WERI-Rb-1 (cell line): ENCODE measurements around the gene ANO2.

Source experiments
- DNase-seq: peaks from one replicate; pipeline ENCODE4 v3.0.0-alpha.2; 2020
- H3K27ac ChIP-seq: fragments of 250-450 bp; sonication (Bioruptor Pico); 2 replicates; pipeline ENCODE4 v1.5.1; 2020; ENCODE audit warnings: mild to moderate bottlenecking, moderate library complexity
- H3K27me3 ChIP-seq: fragments of 250-450 bp; sonication (Bioruptor Pico); 2 replicates; pipeline ENCODE4 v1.5.1; 2021; ENCODE audit warnings: mild to moderate bottlenecking, low read depth, moderate library complexity; ENCODE audit not compliant: insufficient read depth, severe bottlenecking
- H3K36me3 ChIP-seq: fragments of 250-450 bp; sonication (Bioruptor Pico); 2 replicates; pipeline ENCODE4 v1.5.1; 2020; ENCODE audit warnings: mild to moderate bottlenecking, moderate library complexity
- H3K4me3 ChIP-seq: 2 replicates; pipeline ENCODE4 v1.5.1; 2011; ENCODE audit warnings: low read depth, mild to moderate bottlenecking, control low read depth, low read length
- H3K9me3 ChIP-seq: fragments of 250-450 bp; sonication (Bioruptor Pico); 2 replicates; pipeline ENCODE4 v1.5.1; 2021; ENCODE audit warnings: mild to moderate bottlenecking, moderate library complexity; ENCODE audit not compliant: severe bottlenecking
- TF ChIP-seq, protein P1 (sequence below): IDR thresholded peaks from 2 replicates; pipeline ENCODE4 v1.5.1; 2011; ENCODE audit warnings: low read depth, mild to moderate bottlenecking, control low read depth, inconsistent platforms, low read length

The ANO2 gene

DNA sequence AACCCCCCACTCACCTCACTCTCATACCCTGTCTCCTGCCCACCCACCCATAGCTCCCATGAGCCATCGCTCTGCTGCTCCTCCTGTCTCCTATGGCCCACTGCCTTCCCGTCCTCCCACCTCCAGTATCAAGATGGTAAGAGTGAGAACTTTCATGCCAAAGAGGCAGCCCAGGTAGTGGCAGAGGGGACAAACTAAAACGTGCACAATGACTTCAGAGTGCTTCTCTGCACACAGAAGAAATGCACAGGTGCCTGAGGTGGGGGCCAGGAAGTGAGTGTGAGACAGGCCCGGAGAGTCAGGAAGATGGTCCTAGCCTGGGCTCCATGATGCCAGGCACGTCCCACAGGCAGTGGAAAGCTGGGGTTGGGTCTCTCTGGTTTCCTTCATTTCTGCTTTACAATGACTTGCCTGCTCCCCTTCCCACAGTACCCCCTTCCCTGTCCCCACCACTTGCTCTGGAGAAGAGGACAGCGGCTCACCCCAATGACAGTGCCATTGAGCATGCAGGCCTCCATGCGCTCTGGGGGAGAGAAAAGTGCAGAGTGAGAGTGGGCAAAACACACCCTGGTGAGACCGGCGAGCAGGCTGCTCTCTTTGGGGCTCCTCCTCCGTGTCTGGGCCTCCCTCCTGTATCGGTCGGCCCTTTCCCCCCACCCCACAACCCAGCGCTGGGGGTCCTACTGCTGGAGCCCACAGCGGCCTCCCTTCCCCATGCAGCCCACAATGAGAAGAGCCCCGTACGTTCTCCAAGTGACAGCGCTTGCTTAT is 22.8 kb upstream of the ANO2 start:
- no peak for DNase-seq
- Histone ChIP-seq H3K36me3 (no peaks in the 10 kb centered on the region), H3K4me3 (no peak overlapping the region), H3K9me3 (no peaks in the 10 kb centered on the region), H3K27me3 (no peaks in the 10 kb centered on the region), H3K27ac (no peak overlapping the region)
- TF ChIP-seq, protein P1, sequence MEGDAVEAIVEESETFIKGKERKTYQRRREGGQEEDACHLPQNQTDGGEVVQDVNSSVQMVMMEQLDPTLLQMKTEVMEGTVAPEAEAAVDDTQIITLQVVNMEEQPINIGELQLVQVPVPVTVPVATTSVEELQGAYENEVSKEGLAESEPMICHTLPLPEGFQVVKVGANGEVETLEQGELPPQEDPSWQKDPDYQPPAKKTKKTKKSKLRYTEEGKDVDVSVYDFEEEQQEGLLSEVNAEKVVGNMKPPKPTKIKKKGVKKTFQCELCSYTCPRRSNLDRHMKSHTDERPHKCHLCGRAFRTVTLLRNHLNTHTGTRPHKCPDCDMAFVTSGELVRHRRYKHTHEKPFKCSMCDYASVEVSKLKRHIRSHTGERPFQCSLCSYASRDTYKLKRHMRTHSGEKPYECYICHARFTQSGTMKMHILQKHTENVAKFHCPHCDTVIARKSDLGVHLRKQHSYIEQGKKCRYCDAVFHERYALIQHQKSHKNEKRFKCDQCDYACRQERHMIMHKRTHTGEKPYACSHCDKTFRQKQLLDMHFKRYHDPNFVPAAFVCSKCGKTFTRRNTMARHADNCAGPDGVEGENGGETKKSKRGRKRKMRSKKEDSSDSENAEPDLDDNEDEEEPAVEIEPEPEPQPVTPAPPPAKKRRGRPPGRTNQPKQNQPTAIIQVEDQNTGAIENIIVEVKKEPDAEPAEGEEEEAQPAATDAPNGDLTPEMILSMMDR: no peak

DNA sequence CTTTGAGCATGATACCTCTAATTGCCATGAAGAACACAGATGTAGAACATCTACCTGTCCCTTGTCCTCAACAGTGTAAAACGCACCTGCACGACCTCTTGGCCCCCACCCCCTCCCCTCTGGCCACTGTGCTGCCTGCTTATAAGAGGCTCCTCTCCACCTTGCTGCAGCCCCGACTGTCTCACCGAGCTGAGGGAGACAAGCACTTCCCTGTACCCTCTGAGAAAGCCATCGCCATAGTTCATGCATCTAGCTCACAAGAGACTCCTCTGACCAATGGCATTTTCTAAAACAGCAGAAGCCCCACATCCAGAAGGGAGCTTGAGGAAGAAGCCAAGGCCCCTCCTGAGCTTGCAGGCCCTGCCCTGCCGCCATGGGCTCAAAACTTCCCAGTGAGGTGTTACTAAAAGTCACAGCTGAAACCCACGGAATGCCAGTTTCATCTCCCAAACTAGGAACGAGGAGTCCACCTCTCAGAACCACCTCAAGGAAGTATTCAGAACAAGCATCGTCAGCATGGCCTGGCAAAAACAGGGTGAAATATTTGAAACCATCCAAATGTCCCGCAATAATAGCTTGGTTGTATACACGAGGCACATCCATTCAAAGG is 21.5 kb upstream of the ANO2 start:
- H3K36me3 ChIP-seq: no peaks in the 10 kb centered on the region
- no peaks in the 10 kb centered on the region for H3K9me3 ChIP-seq
- no peak overlapping the region for H3K4me3 ChIP-seq
- H3K27ac ChIP-seq: no peak overlapping the region
- no peak for DNase-seq
- TF ChIP-seq, protein P1: no peak
- H3K27me3 ChIP-seq: no peaks in the 10 kb centered on the region

DNA sequence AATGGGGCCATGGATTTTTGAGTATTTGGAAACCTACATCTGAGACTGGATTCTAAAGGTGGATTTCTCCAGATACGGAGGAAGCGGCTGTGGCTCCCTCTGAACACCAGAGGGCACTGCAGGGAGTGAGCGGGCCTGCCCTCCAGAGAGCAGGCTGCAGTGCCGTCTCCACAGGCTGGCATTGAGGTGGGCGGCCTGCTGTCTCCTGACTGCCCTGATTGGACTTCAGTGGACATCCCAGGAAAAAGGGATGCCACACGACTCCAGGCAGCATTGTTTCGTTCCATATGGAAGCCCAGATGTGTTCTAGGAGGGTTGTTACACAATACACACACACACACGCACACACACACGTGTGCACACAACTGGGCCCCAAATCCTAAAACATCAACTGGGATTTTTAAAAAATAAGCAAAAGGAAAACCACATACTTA is 20.9 kb upstream of the ANO2 start:
- DNase-seq: peak; percentile 78
- Histone ChIP-seq H3K27me3 (no peaks in the 10 kb centered on the region), H3K36me3 (no peaks in the 10 kb centered on the region), H3K4me3 (no peak overlapping the region), H3K9me3 (no peaks in the 10 kb centered on the region), H3K27ac (no peak overlapping the region)
- TF ChIP-seq, protein P1: peak; percentile 84

DNA sequence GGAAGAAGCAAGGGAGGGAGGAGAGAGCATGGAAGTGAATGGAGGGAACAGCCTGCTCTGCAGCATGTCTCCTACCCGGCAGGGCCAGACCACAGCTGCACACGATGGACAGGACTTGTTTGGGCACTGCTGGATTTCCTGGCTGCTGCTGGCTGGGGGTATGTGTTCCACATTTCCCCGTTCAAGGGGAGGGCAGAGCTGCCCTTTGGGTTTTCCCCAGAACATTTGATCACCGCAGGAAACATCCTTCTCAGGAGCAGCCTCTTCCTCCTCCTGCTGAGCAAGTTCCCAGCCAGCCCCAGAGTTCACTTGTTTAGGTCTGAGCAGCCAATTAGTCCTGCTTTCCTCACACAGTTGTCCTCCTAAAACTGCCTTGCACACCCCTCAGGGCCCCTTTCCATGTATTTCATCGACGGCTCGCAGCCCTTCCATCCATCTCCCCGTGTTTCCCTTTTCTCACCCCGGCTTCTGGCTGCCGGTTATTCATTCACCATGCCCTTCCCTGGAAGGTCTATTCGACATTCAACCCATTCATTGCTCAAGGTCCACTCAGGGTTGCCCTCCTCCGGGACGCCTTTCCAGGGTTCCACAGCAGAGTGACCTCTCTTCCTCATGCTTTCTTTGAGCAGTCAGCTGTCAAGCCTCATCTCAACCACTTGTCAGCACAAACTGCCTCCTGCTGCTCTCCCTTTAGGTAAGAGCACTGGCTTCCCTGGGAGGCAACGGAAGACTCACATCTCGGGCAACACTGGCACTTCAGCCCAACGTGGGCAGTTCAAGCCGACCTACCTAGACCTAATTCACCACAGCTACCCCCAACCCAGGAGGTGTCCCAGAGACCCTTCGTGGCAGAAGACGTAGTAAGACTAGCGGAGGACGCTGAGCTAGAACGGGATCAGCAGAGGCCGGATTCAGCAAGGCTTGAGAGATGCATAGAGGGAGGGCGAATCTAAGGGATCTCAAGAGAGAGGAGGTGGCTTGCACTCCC is 20.1 kb upstream of the ANO2 start:
- no peaks in the 10 kb centered on the region for H3K9me3 ChIP-seq
- H3K27ac ChIP-seq: no peak overlapping the region
- DNase-seq: no peak
- H3K27me3 ChIP-seq: no peaks in the 10 kb centered on the region
- H3K4me3 ChIP-seq: no peak overlapping the region
- TF ChIP-seq, protein P1: no peak
- no peaks in the 10 kb centered on the region for H3K36me3 ChIP-seq

DNA sequence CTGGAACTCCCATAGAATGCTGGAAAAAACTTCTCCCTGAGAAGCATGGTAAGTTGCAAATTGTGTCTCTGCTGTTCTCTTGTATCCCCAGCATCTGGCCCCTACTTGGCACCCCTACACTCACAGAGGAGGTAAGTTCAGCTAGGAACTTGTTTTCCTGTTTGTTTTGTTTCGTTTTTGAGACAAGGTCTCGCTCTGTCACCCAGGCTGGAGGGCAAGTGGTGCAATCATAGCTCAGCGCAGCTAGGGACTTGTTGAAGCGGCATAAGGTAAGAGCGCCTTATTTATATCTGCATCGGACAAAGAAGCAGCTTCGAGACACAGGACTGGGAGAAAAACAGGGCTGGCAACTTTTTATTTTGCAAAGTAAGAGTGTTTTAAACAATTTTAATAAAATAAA is 18.5 kb upstream of the ANO2 start:
- Histone ChIP-seq H3K4me3 (no peak overlapping the region), H3K36me3 (no peaks in the 10 kb centered on the region), H3K27me3 (no peaks in the 10 kb centered on the region), H3K27ac (no peak overlapping the region), H3K9me3 (no peaks in the 10 kb centered on the region)
- DNase-seq: no peak
- TF ChIP-seq, protein P1: no peak
